HEK293T (cell line): ENCODE results near the gene CEP76.

Experiments
- CTCF ChIA-PET: fragments of 350-600 bp; formaldehyde crosslinking; extraction: SDS; loops from one replicate; lab custom pipeline; 2021; ENCODE audit warnings: antibody characterized with exemption, inconsistent platforms; lab: Yijun Ruan, JAX
- POLR2A ChIA-PET: fragments of 350-600 bp; formaldehyde crosslinking; extraction: SDS; loops from one replicate; lab custom pipeline; 2020; ENCODE audit warnings: antibody characterized with exemption, inconsistent platforms; lab: Yijun Ruan, JAX
- DNase-seq: peaks from one replicate; pipeline ENCODE4 v3.0.0; 2012; ENCODE audit warnings: mixed read lengths; ENCODE audit errors: extremely low spot score
- ARNT ChIP-seq: fragments of 450-650 bp; IDR thresholded peaks from 2 replicates; pipeline ENCODE4 v1.6.1; 2017; ENCODE audit warnings: mild to moderate bottlenecking
- BHLHE40 ChIP-seq: fragments of 450-650 bp; IDR thresholded peaks from 2 replicates; pipeline ENCODE4 v1.6.1; 2016; ENCODE audit warnings: mild to moderate bottlenecking, moderate library complexity, borderline replicate concordance
- CTBP1 ChIP-seq: fragments of 450-650 bp; IDR thresholded peaks from 2 replicates; pipeline ENCODE4 v1.6.1; 2016; ENCODE audit warnings: borderline replicate concordance
- ELF4 ChIP-seq: fragments of 450-650 bp; IDR thresholded peaks from 2 replicates; pipeline ENCODE4 v1.6.1; 2017; ENCODE audit warnings: antibody characterized with exemption
- FOXA1 ChIP-seq: fragments of 450-650 bp; IDR thresholded peaks from 2 replicates; pipeline ENCODE4 v1.6.1; 2016; ENCODE audit warnings: mild to moderate bottlenecking
- FOXK2 ChIP-seq: fragments of 450-650 bp; IDR thresholded peaks from 2 replicates; pipeline ENCODE4 v1.6.1; 2016; ENCODE audit warnings: mild to moderate bottlenecking
- FOXM1 ChIP-seq: fragments of 450-650 bp; IDR thresholded peaks from 2 replicates; pipeline ENCODE4 v1.6.1; 2017; ENCODE audit warnings: mild to moderate bottlenecking, borderline replicate concordance
- HDGF ChIP-seq: fragments of 450-650 bp; IDR thresholded peaks from 2 replicates; pipeline ENCODE4 v1.6.1; 2017; ENCODE audit warnings: antibody characterized with exemption, borderline replicate concordance
- L3MBTL2 ChIP-seq: fragments of 450-650 bp; conservative IDR thresholded peaks from 2 replicates; pipeline ENCODE4 v1.6.1; 2016; ENCODE audit warnings: mild to moderate bottlenecking
- LEF1 ChIP-seq: fragments of 450-650 bp; IDR thresholded peaks from 2 replicates; pipeline ENCODE4 v1.6.1; 2017; ENCODE audit warnings: mild to moderate bottlenecking, borderline replicate concordance
- NFRKB ChIP-seq: fragments of 450-650 bp; IDR thresholded peaks from 2 replicates; pipeline ENCODE4 v1.6.1; 2016; ENCODE audit warnings: mild to moderate bottlenecking, moderate library complexity
- PKNOX1 ChIP-seq: fragments of 450-650 bp; IDR thresholded peaks from 2 replicates; pipeline ENCODE4 v1.6.1; 2016
- SP1 ChIP-seq: fragments of 450-650 bp; IDR thresholded peaks from 2 replicates; pipeline ENCODE4 v1.6.1; 2017
- SUZ12 ChIP-seq: fragments of 450-650 bp; IDR thresholded peaks from 2 replicates; pipeline ENCODE4 v1.6.1; 2016; ENCODE audit warnings: mild to moderate bottlenecking
- TARDBP ChIP-seq: fragments of 450-650 bp; IDR thresholded peaks from 2 replicates; pipeline ENCODE4 v1.6.1; 2016
- ZNF384 ChIP-seq: fragments of 450-650 bp; IDR thresholded peaks from 2 replicates; pipeline ENCODE4 v1.6.1; 2016

CEP76 gene

GRCh38 chr18:12656938-12657683, 45.4 kb downstream of the CEP76 start:
- CTCF ChIA-PET, result no interaction called here
- POLR2A ChIA-PET, result no interaction called here
- no peak for TF ChIP-seq ARNT
- no peak for TF ChIP-seq L3MBTL2
- peak; percentile 26 for DNase-seq

GRCh38 chr18:12656605-12656937, 46.0 kb downstream of the CEP76 start:
- ChIA-PET CTCF (no interaction called here), POLR2A (no interaction called here)
- TF ChIP-seq SUZ12, result no peak
- TF ChIP-seq PKNOX1, result no peak
- TF ChIP-seq FOXM1, result no peak
- TF ChIP-seq CTBP1, result no peak
- no peak for TF ChIP-seq NFRKB
- no peak for TF ChIP-seq FOXA1
- no peak for TF ChIP-seq HDGF
- no peak for TF ChIP-seq ELF4
- no peak for TF ChIP-seq ZNF384
- TF ChIP-seq L3MBTL2, result no peak
- no peak for TF ChIP-seq TARDBP
- no peak for TF ChIP-seq FOXK2
- no peak for TF ChIP-seq LEF1
- TF ChIP-seq BHLHE40, result no peak
- TF ChIP-seq SP1, result no peak
- no peak for TF ChIP-seq ARNT
- no peak for DNase-seq

- POLR2A ChIA-PET, result no interaction called here
- DNase-seq, result no peak
- TF ChIP-seq BHLHE40 (no peak), TARDBP (no peak), FOXK2 (no peak), PKNOX1 (no peak), FOXA1 (no peak), FOXM1 (no peak), ARNT (no peak), L3MBTL2 (no peak)
- CTCF ChIA-PET, result no interaction called here
These were observed 47.6 kb downstream of the CEP76 start for GRCh38 chr18:12654971-12655370.

- POLR2A ChIA-PET, result no interaction called here
These were observed 49.6 kb downstream of the CEP76 start for GRCh38 chr18:12652861-12653401.

GRCh38 chr18:12651651-12652050, 50.9 kb downstream of the CEP76 start:
- ChIA-PET CTCF (no interaction called here), POLR2A (no interaction called here)
- no peak for DNase-seq
- no peak for TF ChIP-seq LEF1
- TF ChIP-seq NFRKB, result no peak
- no peak for TF ChIP-seq FOXK2
- no peak for TF ChIP-seq FOXM1
- no peak for TF ChIP-seq ARNT
- TF ChIP-seq SUZ12, result no peak
- TF ChIP-seq CTBP1, result no peak
- TF ChIP-seq BHLHE40, result no peak
- TF ChIP-seq ELF4, result no peak
- no peak for TF ChIP-seq FOXA1
- TF ChIP-seq ZNF384, result no peak
- TF ChIP-seq HDGF, result no peak
- TF ChIP-seq L3MBTL2, result no peak
- no peak for TF ChIP-seq SP1
- TF ChIP-seq PKNOX1, result no peak
- TF ChIP-seq TARDBP, result no peak

More at GRCh38 chr18:12652861-12653401, 49.6 kb downstream of the CEP76 start:
- CTCF ChIA-PET, result interaction anchor here (1.0 kb wide), 1 partner anchor 12 kb away, joined by 5 read pairs; no protein-coding TSS in a partner anchor
- DNase-seq, result no peak
- TF ChIP-seq FOXA1 (no peak), PKNOX1 (no peak), ELF4 (no peak), L3MBTL2 (no peak), TARDBP (no peak), SUZ12 (no peak), FOXK2 (no peak), BHLHE40 (no peak), ZNF384 (no peak), CTBP1 (no peak), FOXM1 (no peak), LEF1 (no peak)

GRCh38 chr18:12647773-12648172, 54.8 kb downstream of the CEP76 start:
- ChIA-PET POLR2A (no interaction called here), CTCF (no interaction called here)
- DNase-seq, result no peak
- no peak for TF ChIP-seq FOXM1
- TF ChIP-seq CTBP1, result no peak
- no peak for TF ChIP-seq LEF1
- no peak for TF ChIP-seq ZNF384
- TF ChIP-seq HDGF, result no peak
- no peak for TF ChIP-seq SP1
- TF ChIP-seq SUZ12, result no peak
- no peak for TF ChIP-seq NFRKB
- TF ChIP-seq TARDBP, result no peak
- TF ChIP-seq ARNT, result no peak
- TF ChIP-seq FOXK2, result no peak
- no peak for TF ChIP-seq ELF4
- no peak for TF ChIP-seq BHLHE40
- TF ChIP-seq PKNOX1, result no peak
- no peak for TF ChIP-seq FOXA1
- no peak for TF ChIP-seq L3MBTL2
